CD4-positive, alpha-beta T cell treated with Interleukin-15 for 1 hour (primary cell): Measurements from ENCODE around the gene C16orf46.
"Not testable (repeated sequence)": the region's sequence is repeated elsewhere in the genome, so short reads cannot be mapped to it uniquely, and the experiment has no call there.

Source experiments
- DNase-seq: peaks from one replicate; pipeline ENCODE4 v3.0.0-alpha.2; 2020

Gene C16orf46

DNA sequence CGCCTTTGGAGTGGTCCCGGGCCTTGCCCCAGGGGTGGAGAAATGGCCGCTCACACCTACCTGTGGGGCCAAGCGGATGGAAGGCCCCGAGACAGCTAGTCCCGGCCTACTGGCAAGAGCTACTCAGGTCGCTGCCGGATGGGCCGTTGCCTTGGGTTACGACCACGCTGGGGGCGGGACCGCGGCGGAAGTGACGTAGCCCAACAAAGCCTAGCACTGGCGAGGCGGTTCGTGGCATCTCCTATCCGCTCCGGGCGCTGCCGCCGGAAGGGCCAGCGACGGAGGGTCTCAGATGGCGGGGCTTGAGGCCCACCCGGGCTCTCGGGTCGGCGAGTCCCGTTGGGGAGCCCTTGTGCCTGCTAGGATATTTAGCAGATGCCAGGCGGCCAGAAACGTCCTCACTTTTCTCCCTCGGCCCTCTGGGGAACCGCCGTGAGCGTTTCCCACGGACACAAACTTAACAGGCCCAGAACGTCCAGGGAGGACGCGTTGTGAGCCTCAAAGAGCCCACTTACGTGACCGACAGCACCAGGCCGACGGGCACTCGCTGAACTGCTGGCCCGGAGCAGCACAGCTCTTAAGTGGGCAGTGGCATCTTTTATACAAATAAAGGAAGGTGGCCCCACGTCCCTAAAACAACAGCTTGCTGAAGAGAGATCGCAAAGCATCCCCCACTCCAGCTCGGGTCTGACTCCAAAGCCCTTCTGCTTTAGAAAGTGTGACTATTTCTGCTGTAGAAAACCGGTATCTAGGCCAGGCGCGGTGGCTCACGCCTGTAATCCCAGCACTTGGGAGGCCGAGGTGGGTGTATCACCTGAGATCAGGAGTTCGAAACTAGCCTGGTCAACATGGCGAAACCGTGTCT lies at the start of gene C16orf46:
Gene C16orf46, minus strand, starts transcription at position 163 of the 865 bp plus-strand sequence. CDS start 13,283 bp downstream, outside the sequence.
- DNase-seq: peak; percentile 96

GRCh38 chr16:81123092-81123852 lies 46.2 kb upstream of the C16orf46 start:
- no peak for DNase-seq

DNA sequence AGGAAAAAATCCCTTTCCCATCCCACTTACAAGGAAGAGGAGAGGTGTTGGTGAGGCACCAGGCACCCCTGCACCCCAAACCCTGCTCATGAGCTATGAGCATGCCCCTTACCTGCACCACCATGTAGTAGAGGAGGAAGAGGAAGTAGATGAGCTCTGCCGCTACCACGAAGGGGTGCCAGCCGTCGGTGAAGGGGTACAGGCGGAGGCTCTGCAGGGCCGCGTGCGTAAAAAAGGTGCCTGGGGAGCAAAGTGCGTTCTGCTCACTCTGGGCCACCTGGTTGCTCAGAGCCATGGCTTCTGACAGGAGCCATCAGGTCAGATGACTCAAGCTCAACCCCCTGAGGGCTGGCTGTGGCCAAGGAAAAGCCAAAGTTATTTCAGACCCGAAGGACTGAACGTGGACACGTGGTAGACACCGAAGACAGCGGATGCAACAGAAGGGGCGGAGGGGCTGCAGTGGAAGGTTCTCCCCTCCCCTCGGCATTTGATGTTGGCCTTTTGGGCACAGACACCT lies 44.5 kb upstream of the C16orf46 start:
- DNase-seq: no peak

DNA sequence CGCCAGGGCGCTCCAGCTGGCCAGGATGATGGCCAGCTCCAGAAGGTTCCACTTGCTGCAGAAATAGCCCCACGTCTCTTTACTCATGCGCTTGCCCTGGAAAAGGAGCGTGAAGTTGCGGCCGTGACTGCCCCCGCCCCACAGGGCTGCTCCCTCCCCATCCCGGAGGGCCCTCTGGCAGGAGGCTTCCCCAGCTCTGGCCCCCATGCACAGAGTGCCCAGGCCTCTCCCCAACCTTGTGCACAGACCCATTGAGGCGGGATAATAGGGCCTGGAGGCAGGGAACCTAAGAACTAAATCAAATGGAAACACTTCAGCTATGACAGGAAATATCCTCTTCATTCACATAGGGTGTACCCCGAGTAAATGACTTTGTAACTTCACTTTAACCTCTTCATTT lies 40.4 kb upstream of the C16orf46 start:
- DNase-seq: no peak

GRCh38 chr16:81116285-81116684 lies 39.2 kb upstream of the C16orf46 start:
- DNase-seq: no peak

- no peak for DNase-seq
These were observed 35.4 kb upstream of the C16orf46 start for GRCh38 chr16:81112453-81112852.

GRCh38 chr16:81109274-81109673 lies 32.2 kb upstream of the C16orf46 start:
- DNase-seq: not testable (repeated sequence)

GRCh38 chr16:81107511-81107910 lies 30.5 kb upstream of the C16orf46 start:
- DNase-seq: no peak

GRCh38 chr16:81106826-81107503 lies 29.9 kb upstream of the C16orf46 start:
- no peak for DNase-seq

DNA sequence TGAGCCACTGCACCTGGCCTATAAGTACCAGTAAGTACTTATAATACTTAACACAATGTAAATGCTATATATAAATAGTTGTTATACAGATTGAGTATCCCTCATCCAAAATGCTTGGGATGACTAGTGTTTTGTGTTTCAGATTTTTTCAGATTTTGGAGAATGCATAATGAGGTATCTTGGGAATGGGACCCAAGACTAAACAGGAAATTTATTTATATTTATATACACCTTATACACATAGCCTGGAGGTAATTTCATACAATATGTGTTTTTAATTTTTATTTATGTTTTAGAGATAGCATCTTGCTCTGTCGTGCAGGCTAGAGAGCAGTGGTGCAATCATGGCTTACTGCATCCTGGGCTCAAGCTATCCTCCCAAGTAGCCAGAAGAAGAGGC lies 28.9 kb upstream of the C16orf46 start:
- no peak for DNase-seq

- DNase-seq: no peak
These were observed 24.7 kb upstream of the C16orf46 start for GRCh38 chr16:81101702-81102101.

GRCh38 chr16:81099958-81100357 lies 22.9 kb upstream of the C16orf46 start:
- DNase-seq: no peak

- DNase-seq: no peak
These were observed 20.2 kb upstream of the C16orf46 start for GRCh38 chr16:81097230-81097629.

DNA sequence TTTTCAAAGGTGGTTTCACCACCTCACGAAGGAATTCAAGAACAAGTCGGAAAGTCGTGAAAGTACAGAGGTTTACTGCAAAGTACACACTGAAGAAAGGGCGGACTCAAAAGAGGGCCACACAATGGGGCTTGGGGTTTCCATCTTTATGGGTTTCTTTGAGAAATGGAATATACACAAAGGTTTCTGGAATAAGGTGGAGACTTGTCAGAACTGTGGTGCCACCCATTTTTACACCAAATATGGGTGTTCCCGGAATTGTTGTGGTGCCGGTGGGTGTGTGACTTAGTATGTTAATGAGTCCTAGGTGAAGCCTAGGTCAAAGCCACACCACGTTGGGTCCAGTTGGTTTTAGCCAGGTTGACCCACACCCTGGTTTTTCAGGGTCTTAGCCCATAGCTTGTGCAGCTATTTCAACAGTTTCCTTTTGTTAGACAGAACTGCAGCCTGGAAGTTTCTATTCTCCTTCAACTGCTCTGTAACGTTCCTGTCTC lies 19.7 kb upstream of the C16orf46 start:
- DNase-seq: no peak

- DNase-seq: peak; percentile 99
These were observed 19.1 kb upstream of the C16orf46 start, which contains the start of gene GCSH for GRCh38 chr16:81095953-81096714. Gene GCSH, minus strand, starts transcription at chr16:81096395. Its CDS starts 117 bp downstream, at chr16:81096278.

- no peak for DNase-seq
These were observed 18.6 kb upstream of the C16orf46 start for GRCh38 chr16:81095653-81095952.

DNA sequence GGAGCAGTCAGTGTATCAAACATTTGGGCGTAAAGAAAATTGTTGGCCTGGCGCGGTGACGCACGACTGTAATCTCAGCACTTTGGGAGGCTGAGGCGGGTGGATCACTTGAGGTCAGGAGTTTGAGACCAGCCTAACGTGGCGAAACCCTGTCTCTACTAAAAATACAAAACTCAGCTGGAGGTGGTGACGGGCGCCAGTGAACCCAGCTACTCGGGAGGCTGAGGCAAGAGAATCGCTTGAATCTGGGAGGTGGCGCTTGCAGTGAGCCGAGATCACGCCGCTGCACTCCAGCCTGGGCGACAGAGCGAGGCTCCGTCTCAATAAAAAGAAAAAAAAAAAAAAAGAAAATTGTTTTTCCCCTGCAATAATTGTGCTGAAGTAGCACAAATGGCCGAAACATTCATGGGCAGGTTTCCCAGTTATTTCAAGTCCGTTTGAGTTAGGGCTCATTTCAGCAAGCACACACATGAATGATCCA lies 17.8 kb upstream of the C16orf46 start:
- no peak for DNase-seq

DNA sequence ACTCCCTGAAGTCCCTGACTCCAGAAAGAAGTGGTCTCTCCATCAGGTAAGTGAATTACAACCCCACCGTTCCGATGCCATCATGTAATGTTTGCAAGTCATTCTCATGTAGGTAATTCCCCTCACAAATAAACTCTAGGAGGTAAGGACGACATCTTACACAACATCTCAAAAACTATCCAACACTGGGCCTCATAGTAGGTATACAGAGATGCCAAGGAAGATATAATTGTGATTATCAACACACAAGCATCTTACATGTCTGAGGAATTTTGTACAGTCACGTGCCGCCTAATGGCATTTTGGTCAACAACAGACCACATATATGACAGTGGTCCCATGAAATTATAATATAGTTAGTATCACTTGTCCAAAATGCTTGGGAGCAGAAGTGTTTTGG lies 11.8 kb upstream of the C16orf46 start:
- no peak for DNase-seq

DNA sequence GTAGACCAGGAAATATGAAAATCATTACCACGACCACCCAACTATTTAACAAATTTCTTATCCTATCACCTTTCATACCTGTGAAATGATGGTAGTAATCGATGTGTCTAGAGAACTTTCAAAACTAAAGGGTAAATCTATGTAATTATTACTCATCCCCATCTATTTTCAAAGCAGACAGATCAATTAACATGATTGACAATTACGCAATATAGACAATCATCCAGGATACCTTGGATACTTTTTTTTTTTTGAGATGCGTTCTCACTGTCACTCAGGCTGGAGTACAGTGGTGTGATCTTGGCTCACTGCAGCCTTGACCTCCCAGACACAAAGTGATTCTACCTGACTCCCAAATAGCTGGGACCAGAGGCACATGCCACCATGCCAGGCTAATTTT lies 4.0 kb upstream of the C16orf46 start:
- DNase-seq: no peak

- no peak for DNase-seq
These were observed 3.2 kb upstream of the C16orf46 start for GRCh38 chr16:81080233-81080632.

DNA sequence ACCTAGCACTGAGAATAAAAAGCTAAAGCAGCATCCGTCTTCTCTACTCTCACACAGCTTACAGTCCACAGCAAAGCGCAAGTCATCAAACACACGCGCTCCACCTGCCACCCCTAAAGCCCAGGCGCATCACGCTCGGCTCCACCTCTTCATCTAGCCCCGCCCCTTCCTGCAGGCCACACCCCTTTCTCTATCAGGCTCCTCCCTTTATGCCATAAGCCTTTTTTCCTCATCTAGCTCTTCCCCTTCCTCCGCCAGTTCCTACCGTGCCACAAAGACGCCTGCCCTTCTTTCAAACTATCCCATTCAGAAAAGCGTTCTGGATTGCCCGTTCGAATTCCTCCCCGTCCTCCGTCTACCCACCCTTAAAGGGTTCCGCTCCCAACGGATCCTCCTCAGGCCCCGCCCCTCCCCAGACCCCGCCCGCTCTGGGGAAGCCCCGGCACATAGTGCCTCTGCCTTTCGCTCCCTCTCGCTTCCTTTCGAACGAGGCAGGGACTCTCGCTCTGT lies 417 bp downstream of the C16orf46 start:
- peak; percentile 90 for DNase-seq
